Epithelial cell of prostate (primary cell): Measurements from ENCODE around the gene PLEKHM2.

Experiments
- DNase-seq: peaks from one replicate; pipeline ENCODE4 v3.0.0-alpha.2; 2011; ENCODE audit warnings: low read depth, low spot score
- H3K27ac ChIP-seq: fragments of 450-650 bp; 2 replicates; pipeline ENCODE4 v1.5.1; 2017; ENCODE audit warnings: mild to moderate bottlenecking

The PLEKHM2 gene

GRCh38 chr1:15676010-15676409, 8.1 kb upstream of the PLEKHM2 start:
- H3K27ac ChIP-seq, result no peak overlapping the region
- DNase-seq, result no peak

- no peak for DNase-seq
- no peak overlapping the region for H3K27ac ChIP-seq
Measured at GRCh38 chr1:15676688-15677661, 7.1 kb upstream of the PLEKHM2 start.

GRCh38 chr1:15678578-15678977, 5.5 kb upstream of the PLEKHM2 start:
- peak; percentile 95 for DNase-seq
- peak overlapping the region; percentile 98 for H3K27ac ChIP-seq

GRCh38 chr1:15680131-15680530, 4.0 kb upstream of the PLEKHM2 start:
- peak overlapping the region; percentile 98 for H3K27ac ChIP-seq
- peak; percentile 68 for DNase-seq

- peak; percentile 95 for DNase-seq
- peak overlapping the region; percentile 98 for H3K27ac ChIP-seq
Measured at GRCh38 chr1:15680561-15681348, 3.4 kb upstream of the PLEKHM2 start.

GRCh38 chr1:15681349-15682292, 2.5 kb upstream of the PLEKHM2 start:
- DNase-seq, result peak; percentile 79
- H3K27ac ChIP-seq, result peak overlapping the region; percentile 98

GRCh38 chr1:15682936-15683341, 1.2 kb upstream of the PLEKHM2 start:
- DNase-seq, result no peak
- H3K27ac ChIP-seq, result peak overlapping the region; percentile 98

- no peak for DNase-seq
- peak overlapping the region; percentile 98 for H3K27ac ChIP-seq
Measured at GRCh38 chr1:15683345-15684039, 628 bp upstream of the PLEKHM2 start.

- no peak for DNase-seq
- H3K27ac ChIP-seq, result peak overlapping the region; percentile 98
Measured at GRCh38 chr1:15684468-15685291, 560 bp downstream of the PLEKHM2 start.

- no peak for DNase-seq
- peak overlapping the region; percentile 98 for H3K27ac ChIP-seq
Measured at GRCh38 chr1:15685820-15686219, 1.7 kb downstream of the PLEKHM2 start.

- no peak overlapping the region for H3K27ac ChIP-seq
- no peak for DNase-seq
Measured at GRCh38 chr1:15687446-15687845, 3.3 kb downstream of the PLEKHM2 start.

GRCh38 chr1:15690317-15690716, 6.2 kb downstream of the PLEKHM2 start:
- DNase-seq, result no peak
- H3K27ac ChIP-seq, result no peak overlapping the region

GRCh38 chr1:15691434-15692032, 7.4 kb downstream of the PLEKHM2 start:
- no peak overlapping the region for H3K27ac ChIP-seq
- no peak for DNase-seq

GRCh38 chr1:15692121-15692682, 8.1 kb downstream of the PLEKHM2 start:
- DNase-seq, result no peak
- H3K27ac ChIP-seq, result no peak overlapping the region

- no peak for DNase-seq
- H3K27ac ChIP-seq, result no peak overlapping the region
Measured at GRCh38 chr1:15693371-15693770, 9.3 kb downstream of the PLEKHM2 start.

GRCh38 chr1:15696956-15697521, 12.9 kb downstream of the PLEKHM2 start:
- H3K27ac ChIP-seq, result no peak overlapping the region
- DNase-seq, result no peak

- no peak overlapping the region for H3K27ac ChIP-seq
- DNase-seq, result no peak
Measured at GRCh38 chr1:15698201-15698600, 14.1 kb downstream of the PLEKHM2 start.
